HuH-7.5 (cell line): ENCODE results near the gene ANKS1B.

ENCODE experiments used
- DNase-seq: peaks from one replicate; pipeline ENCODE4 v3.0.0; 2011; ENCODE audit warnings: low spot score

ANKS1B gene

GRCh38 chr12:99453836-99454538 is 530.7 kb downstream of the ANKS1B start:
- DNase-seq = no peak

DNA sequence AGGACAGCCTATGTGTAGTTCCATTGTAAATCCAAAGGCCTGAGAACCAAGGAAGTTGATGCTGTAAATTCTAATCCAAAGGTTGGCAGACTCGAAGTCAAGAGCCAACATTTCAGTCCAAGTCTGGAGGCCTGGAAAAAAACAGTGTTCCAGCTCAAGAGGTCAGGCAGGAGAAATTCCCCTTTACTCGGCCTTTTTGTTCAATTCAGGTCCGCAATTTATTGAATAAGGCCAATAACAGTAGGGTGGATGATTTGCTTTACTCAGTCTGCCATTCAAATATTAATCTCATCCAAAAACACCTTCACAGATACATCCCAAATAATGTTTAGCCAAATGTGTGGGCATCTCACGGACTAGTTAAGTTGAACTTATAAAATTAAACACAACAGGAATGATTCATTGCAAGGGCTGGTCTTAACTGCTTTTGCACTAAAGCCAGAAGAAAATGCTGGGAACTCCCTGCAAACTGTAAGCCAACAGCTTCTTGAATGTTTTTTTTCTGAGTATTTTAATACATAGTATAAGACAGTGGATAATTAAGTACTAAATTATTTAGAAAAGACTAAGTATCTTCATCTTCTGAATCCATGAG is 534.6 kb downstream of the ANKS1B start:
- DNase-seq = no peak

- no peak for DNase-seq
These were observed 539.8 kb downstream of the ANKS1B start for GRCh38 chr12:99444859-99445316.

DNA sequence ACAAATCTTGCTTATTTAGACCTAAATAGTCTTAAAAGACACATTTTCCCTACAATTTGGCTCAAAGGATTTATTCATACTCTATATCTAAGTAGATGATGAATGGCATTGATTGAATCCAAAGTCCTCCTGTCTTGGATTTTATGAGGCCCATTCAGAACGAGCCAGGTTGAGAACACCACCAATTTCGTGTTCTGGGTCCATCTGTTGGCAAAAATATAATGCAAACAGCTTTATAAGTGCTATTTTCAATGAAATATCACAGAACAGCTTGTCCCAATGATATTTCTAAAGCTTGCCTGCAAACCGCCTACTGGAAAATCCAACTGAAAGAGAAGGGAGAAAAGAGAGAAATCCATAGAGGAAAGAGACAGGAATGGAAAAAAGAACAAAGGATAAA is 542.0 kb downstream of the ANKS1B start:
- DNase-seq = no peak

- no peak for DNase-seq
These were observed 545.3 kb downstream of the ANKS1B start for GRCh38 chr12:99439399-99439798.

- DNase-seq = no peak
These were observed 548.2 kb downstream of the ANKS1B start for GRCh38 chr12:99436584-99436983.

GRCh38 chr12:99435095-99435791 is 549.5 kb downstream of the ANKS1B start:
- no peak for DNase-seq

- DNase-seq = no peak
These were observed 551.6 kb downstream of the ANKS1B start for GRCh38 chr12:99433155-99433554.

- no peak for DNase-seq
These were observed 553.5 kb downstream of the ANKS1B start for GRCh38 chr12:99431203-99431602.

DNA sequence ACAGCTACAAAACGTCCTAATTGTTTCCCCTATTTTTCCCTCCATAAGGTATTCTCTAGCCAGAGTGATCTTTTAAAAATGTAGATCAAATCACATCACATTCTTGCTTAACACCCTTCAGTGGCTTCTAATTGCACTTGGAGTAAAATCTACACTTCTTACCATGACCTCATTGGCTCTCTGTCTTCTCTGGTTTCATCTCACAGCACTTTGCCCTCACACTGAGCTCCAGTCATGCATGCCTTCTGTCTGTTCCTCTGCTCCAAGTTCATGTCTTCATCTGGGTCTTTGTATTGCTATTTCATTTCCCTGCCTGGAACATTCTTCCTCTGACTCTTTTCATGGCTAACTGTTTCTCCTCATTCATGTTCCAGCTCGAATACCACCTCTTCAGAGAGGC is 557.6 kb downstream of the ANKS1B start:
- no peak for DNase-seq

- DNase-seq = no peak
These were observed 566.4 kb downstream of the ANKS1B start for GRCh38 chr12:99418379-99418778.

GRCh38 chr12:99413751-99414150 is 571.0 kb downstream of the ANKS1B start:
- DNase-seq = no peak

DNA sequence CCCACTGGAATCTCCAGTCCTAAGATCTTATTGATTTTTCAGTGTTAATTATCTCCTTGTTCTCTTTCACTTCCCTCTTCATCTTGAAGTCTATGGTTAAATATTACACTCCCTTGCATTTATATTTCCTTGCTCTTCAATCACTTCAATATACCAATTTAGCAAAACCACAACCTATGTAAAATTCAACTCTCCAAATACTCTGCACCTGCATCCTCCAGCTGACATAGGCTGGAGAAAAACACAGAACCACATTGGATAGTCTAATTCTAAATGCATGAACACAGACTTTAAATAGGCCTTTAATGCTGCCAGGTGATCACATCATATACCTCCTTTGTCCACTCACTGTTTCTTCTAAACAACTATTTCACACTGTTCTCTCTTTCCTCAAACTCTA is 591.0 kb downstream of the ANKS1B start:
- DNase-seq = no peak

DNA sequence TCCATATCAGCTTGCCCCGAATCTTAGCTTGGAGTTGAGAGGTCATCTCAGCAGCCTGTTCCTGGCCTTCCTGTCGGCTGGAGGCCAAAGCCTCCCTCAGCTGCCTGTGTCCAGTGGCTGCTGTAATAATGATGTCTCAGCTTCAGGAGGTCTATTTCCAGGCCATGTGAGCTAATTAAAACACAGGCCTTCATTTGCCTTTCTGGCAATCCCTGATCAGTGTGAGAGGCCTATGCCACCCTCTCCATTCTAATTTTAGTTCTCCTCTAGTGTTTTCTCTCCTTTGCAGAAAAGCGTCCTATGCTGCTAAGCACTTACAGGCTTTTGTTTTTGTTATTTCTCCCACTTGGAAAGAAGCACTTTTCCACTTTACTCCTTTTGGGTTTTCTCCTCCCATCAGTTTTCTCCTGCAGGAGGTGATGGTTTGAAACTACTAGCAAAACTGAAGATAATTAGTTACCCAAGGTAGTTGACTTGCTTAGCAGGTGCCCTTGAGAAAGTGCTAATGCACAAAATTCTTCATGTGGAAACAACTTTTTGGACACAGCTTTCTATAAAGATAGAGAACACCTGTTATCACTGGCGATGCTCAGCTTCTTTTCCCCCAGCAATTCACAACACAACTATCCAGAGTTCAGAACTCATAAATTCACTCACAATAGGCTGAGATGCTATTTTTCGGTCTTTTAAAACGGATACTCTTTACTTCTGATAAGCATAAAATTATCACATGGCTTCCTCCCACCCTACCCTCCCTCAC is 592.5 kb downstream of the ANKS1B start:
- no peak for DNase-seq

DNA sequence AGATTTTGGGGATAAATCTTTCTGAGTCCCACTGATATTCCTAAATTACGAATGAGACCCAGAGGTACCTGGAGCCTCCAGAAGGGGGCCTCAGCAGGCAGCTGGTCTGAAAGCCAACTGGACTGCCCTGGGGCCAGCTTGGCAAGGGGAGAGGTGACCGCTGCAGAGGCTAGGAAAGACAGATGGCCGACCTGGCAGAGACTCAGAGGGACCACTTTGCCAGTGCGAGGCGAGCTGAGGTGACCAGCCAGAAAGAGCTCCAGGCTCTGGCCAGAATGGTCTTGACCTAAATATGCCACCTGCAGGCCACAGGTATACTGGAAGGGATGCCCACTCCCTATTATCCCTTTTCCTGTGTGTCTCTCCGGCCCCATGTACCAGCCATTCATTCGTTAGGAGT is 594.0 kb downstream of the ANKS1B start:
- peak; percentile 12 for DNase-seq

DNA sequence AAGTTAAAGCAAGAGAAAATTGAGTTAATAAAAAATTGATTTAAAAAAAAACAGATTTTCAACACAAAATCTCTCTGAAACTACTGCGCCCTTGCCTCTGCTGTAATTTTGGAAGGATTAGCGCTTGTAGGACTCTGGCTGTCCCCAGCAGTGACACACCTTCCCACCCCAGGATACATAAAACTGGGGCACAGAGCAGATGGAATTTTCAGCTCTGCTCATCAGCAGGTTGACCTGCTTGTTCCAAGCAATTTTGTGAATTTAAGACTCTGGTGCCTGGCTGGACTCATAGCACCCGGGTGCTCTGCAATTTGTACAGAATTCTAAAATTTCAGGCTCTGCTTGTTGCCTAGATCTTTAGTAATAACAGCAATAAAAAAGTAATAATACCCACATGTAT is 595.0 kb downstream of the ANKS1B start:
- DNase-seq = no peak

- DNase-seq = no peak
These were observed 596.0 kb downstream of the ANKS1B start for GRCh38 chr12:99388671-99389195.

GRCh38 chr12:99387661-99388060 is 597.1 kb downstream of the ANKS1B start:
- no peak for DNase-seq

DNA sequence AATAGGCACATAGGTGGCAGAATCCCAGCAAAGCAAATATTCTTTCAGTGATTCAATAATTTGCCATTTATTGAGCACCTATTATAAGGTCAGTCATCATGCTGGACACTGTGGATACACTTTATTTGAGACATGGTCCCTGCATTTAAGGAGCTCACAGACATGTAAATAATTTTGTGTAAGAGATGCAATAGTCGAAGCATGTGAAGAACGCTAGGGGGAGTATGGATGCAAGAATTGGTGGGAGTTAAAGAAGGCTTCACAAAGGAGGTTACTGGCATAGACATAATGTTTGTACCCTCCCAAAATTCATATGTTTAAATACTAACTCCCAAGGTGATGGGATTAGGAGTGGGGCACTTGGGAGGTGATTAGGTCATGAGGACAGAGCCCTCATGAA is 597.8 kb downstream of the ANKS1B start:
- DNase-seq = peak; percentile 10

DNA sequence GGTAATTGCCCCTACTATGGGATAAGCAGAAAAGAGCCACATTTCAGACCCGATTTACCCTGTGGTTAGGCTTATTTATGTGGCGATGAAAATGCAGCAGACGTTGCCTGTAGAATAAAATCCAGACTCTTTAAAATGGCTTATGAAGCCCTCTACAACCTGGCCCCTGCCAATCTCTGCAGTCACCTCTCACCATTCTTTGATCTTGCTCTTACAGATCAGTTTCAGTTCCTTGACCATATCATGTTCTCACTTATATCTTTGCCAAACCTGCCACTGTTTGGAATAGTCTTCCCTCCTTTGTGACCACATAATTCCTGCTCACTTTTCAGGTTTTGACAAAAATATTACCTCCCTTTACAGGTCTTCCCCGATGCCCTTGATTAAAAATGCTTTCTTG is 601.5 kb downstream of the ANKS1B start:
- DNase-seq = no peak

- DNase-seq = no peak
These were observed 602.7 kb downstream of the ANKS1B start for GRCh38 chr12:99381992-99382391.

- DNase-seq = no peak
These were observed 604.0 kb downstream of the ANKS1B start for GRCh38 chr12:99380701-99381100.
